ENCODE results near the gene POU2F3.

DNA sequence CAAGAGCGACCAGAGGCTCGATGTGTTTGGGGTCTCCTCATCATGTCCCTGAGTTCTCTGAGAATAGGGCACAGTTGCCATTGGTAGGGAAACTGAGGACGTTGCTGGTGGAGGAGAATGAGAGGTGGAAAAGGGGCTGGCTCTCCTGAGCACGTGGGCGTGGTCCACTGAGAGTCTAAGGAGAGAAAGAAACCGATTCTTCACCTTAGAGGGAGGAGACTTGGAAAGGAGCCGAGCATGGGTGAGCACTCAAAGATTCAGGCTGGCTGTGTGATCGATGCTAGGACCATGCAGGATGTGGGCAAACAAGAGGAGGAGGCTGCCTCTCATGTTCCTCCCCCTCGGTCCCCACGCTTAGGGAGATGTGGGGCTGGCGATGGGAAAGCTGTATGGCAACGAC lies 65.3 kb downstream of the POU2F3 start:
- TF ChIP-seq TCF7L2 (IDR thresholded peaks at IDR 0.05; ENCODE audit: low read depth, low read length) = no peak
- TF ChIP-seq, protein P1, sequence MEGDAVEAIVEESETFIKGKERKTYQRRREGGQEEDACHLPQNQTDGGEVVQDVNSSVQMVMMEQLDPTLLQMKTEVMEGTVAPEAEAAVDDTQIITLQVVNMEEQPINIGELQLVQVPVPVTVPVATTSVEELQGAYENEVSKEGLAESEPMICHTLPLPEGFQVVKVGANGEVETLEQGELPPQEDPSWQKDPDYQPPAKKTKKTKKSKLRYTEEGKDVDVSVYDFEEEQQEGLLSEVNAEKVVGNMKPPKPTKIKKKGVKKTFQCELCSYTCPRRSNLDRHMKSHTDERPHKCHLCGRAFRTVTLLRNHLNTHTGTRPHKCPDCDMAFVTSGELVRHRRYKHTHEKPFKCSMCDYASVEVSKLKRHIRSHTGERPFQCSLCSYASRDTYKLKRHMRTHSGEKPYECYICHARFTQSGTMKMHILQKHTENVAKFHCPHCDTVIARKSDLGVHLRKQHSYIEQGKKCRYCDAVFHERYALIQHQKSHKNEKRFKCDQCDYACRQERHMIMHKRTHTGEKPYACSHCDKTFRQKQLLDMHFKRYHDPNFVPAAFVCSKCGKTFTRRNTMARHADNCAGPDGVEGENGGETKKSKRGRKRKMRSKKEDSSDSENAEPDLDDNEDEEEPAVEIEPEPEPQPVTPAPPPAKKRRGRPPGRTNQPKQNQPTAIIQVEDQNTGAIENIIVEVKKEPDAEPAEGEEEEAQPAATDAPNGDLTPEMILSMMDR (IDR thresholded peaks at IDR 0.05) = no peak
- TF ChIP-seq SIN3A (IDR thresholded peaks at IDR 0.05; ENCODE audit: borderline replicate concordance, insufficient read depth, low read depth, low read length) = no peak
- TF ChIP-seq POLR2AphosphoS5 (IDR thresholded peaks at IDR 0.05; ENCODE audit: low read depth, low read length) = no peak
